Measurements from ENCODE around the gene AQP10.
"Not testable (repeated sequence)": the region's sequence is repeated elsewhere in the genome, so short reads cannot be mapped to it uniquely, and the experiment has no call there.

The AQP10 gene, protein sequence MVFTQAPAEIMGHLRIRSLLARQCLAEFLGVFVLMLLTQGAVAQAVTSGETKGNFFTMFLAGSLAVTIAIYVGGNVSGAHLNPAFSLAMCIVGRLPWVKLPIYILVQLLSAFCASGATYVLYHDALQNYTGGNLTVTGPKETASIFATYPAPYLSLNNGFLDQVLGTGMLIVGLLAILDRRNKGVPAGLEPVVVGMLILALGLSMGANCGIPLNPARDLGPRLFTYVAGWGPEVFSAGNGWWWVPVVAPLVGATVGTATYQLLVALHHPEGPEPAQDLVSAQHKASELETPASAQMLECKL

DNA sequence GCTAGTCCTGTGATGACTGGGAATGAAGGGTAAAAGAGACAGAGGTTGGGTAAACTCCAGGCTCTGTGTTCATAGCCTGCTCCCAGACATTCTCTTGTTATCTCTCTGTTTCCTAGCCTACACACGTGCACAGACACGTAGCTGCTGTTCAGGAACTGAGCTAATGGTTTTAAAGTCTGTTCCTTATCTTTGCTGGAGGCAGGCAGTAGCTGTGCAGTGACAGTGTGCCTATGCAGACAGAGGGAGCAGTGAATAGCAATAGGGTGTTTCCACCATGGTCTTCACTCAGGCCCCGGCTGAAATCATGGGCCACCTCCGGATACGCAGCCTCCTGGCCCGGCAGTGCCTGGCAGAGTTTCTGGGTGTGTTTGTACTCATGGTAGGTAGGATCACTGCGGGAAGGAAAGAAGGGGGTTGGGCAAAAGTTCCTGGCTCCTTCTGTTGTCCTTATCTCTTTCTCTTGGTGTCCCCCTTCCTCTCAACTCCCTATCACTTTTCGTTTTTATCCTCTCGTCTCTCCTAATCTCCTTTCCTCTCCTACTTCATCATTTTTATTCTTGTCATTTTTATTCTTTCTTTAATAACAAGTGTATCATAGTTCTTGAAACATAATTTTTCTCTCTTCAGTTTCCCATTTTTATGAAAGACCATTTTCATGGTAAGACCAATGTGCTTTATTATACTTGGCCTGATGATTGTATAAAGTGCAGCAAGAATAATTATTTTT is at the start of gene AQP10:
Gene AQP10, plus strand, starts transcription at position 212 of the 727 bp plus-strand sequence. Its CDS starts 63 bp downstream, at position 275.
- no peak for DNase-seq (ENCODE audit: low spot score)

DNA sequence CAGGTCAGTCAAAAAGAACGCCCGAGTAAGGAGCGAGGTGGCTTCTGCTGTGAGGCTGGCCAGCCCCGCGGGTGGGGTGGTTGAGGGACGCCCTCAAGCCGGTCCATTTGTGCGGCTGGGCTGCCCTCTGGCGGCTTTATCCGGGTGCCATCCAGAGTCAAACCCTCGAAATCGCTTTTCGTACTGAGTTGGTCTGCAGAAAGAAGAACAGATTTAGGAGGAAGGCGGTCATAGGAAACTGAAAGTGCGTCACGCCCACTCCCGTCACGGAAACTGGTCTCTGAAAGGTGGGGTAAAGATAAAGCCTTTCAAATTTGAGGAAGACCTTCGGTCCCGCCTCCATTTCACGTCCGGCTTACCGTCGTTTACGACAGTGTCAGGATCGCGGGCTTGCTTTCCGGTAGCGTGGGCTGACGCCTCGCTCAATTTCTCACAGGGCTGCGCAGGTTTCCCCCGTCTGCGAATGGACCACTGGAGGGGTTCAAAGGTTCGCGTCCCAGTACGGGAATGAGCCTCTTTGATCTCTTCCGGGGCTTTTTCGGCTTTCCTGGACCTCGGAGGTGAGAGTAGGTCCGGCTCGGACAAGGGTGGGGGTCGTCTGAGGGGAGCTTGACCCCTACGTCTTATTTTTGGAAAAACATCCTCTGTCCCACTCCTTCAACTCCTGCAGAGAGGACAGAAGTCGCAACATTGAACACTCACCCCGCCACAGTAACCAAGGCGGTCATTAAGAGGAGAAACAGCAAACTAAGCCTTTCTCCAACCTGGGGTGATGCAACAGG is 48.5 kb upstream of the AQP10 start, which contains the start of gene HAX1:
Gene HAX1, plus strand, starts transcription at position 413 of the 782 bp plus-strand sequence. Its CDS starts 95 bp downstream, at position 508.
- DNase-seq (ENCODE audit: low spot score) = peak; percentile 93

DNA sequence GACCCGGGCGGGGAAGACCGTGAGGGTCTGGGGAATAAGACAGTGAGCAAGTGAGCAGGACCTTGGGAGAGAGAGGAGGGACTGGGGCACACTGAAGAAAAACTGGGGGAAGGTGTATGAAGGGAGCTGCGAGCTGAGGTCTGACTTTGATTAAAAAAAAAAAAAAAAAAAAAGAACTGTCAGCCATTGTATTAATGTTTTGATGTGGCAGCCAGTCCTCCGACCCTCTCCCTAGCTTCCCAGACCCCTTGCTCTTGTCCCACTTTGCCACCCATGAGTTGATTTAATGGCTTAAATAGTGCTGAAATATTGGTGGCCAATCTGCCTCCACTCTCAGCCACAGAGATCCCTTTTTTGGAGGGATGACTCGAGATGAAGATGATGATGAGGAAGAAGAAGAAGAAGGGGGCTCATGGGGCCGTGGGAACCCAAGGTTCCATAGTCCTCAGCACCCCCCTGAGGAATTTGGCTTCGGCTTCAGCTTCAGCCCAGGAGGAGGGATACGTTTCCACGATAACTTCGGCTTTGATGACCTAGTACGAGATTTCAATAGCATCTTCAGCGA is 47.8 kb upstream of the AQP10 start:
- no peak for DNase-seq (ENCODE audit: low spot score)

DNA sequence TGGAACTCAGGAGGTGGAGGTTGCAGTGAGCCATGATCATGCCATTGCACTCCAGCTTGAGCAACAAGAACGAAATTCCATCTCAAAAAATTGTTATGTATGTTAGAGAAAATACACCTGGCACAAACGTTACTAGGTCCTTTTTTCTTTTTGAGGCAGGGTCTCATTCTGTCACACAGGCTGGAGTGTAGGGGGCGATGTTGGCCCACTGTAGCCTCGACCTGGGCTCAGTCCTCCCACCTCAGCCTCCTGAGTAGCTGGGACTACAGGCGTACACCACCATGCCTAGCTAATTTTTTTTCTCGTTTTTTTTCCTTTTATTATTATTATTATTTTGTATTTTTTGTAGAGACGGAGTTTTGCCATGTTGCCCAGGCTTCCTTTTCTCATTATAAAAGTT is 44.1 kb upstream of the AQP10 start:
- no peak for DNase-seq (ENCODE audit: low spot score)

DNA sequence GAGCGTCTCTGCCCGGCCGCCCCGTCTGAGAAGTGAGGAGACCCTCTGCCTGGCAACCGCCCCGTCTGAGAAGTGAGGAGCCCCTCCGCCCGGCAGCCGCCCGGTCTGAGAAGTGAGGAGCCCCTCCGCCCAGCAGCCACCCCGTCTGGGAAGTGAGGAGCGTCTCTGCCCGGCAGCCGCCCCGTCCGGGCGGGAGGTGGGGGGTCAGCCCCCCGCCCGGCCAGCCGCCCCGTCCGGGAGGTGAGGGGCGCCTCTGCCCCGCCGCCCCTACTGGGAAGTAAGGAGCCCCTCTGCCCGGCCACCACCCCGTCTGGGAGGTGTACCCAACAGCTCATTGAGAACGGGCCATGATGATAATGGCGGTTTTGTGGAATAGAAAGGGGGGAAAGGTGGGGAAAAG is 33.3 kb upstream of the AQP10 start:
- not testable (repeated sequence) for DNase-seq (ENCODE audit: low spot score)

DNA sequence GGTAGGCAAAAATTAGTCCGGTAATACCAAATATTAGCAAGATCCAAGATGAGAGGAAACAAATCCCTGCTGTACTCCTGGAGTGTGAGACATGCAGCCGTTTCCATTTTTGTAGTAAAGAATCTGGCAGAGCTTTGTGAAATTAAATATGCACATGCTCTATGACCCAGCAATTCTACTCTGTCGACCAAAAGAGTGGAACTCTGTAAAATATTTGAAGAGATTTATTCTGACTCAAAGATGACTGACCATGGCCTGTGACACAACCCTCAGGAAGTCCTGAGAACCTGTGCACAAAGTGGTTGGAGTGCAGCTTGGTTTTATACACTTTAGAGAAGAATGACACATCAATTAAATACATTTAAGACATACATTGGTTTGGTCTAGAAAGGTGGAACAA is 32.2 kb upstream of the AQP10 start:
- DNase-seq (ENCODE audit: low spot score) = no peak

DNA sequence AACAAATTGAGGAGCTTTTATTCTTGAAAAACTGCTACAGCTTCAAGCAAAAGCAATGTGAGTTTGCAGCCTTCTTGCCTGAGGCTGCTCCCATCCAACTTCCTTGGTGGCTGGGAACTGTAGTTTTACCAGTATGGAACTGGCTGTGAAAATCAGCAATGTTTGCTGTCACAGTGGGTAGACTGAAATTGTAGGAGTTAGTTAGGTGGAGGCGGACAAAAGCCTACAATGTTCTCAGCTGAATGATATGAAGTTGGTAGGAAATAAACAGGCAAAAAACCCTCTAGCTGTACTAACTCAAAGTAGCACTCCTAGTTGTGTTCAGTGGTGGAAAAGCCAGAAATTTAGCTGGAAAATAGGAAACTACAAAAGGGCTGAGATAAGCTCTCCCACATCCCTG is 30.0 kb upstream of the AQP10 start:
- DNase-seq (ENCODE audit: low spot score) = no peak

DNA sequence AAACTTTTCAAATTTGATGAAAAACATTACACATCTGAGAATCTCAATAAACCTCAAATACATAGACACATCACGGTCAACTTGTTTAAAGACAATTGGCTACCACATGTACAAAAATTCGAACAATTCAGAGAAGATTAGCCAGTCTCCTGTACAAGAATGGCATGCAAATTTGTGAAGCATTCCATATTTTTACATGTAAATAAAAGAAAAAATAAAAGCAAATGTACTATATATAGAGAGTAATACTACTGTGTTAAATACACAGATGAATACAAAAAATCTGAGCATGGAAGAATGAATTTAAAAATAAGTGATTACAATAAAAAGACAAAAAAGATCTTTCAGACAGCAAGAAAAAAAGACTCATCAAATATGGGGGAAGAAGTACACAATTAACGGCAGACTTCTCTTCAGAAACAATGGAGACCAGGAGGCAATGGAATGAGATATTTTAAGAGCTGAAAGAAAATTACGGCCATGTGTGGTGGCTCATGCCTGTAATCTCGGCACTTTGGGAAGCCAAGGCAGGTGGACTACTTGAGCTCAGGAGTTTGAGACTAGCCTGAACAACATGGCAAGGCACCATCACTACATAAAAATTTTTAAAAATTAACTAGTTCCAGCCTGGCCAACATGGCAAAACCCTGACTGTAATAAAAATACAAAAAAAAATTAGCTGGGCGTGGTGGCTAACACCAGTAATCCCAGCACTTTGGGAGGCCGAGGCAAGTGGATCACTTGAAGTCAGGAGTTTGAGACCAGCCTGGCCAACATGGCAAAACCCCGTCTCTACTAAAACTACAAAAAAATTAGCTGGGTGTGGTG is 25.3 kb upstream of the AQP10 start:
- DNase-seq (ENCODE audit: low spot score) = no peak

DNA sequence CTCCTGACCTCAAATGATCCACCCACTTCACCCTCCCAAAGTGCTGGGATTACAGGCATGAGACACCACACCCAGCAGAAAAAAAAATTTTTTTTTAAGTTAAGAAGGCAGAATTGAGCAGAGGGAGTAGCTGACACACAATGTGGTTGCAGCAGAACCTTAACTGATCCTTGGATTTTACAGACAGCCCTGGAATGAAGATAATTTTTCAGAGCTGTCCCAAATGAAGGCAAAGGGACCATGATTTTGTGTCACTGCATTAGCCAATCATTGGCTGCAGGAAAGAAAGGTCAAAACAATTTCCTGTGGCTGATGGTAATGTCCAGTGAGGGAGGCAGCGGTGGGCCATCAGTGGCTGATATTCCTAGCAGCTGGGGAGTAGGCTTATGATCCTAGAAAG is 19.3 kb upstream of the AQP10 start:
- no peak for DNase-seq (ENCODE audit: low spot score)

DNA sequence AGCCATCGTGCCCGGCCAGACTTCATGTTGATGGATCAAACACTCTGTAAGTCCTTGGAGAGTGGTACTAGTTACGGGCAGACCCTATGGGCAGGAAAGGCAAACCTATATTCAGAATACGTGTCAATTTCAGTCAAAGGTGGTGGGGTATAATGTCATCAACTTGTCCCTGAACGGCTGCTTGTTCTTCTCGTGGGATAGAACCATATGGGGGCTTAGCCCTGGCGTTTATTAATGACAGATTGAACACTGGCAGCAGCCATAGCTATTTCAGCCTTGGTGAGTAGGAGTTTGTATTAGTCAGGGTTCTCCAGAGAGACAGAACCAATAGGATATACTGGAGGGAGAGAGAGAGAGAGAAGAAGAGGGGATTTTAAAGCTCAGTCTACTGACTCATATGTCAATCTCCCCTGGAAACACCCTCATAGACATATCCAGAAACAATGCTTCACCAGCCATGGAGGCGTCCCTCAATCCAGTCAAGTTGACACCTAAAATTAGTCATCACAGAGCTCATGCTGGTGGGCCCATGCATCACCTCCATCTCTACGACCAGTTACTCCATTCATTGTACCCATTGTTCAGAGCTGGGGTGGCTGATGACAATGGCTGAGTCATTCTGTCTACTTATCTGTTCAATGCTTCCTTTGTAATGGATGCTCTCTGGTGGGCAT is 16.1 kb upstream of the AQP10 start:
- DNase-seq (ENCODE audit: low spot score) = no peak

DNA sequence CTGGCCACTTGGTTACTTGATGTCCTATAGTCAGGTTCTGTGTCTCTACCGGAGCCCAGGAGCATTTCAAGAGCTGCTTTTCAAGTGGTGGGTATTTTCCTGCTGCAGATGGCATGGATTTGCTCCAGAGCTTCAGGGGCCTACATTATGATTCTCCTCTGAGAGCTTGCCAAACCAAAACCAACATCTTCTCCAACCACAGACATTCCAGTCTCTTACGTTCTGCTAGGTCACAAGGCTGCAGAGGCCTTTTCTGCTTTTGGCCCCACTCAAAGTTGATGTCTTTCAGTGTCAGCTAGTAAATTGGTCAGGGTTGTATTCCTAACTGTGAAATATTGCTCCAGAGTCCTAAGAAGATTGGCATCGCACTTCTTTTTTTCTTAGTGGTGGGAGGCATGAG is 14.7 kb upstream of the AQP10 start:
- no peak for DNase-seq (ENCODE audit: low spot score)

DNA sequence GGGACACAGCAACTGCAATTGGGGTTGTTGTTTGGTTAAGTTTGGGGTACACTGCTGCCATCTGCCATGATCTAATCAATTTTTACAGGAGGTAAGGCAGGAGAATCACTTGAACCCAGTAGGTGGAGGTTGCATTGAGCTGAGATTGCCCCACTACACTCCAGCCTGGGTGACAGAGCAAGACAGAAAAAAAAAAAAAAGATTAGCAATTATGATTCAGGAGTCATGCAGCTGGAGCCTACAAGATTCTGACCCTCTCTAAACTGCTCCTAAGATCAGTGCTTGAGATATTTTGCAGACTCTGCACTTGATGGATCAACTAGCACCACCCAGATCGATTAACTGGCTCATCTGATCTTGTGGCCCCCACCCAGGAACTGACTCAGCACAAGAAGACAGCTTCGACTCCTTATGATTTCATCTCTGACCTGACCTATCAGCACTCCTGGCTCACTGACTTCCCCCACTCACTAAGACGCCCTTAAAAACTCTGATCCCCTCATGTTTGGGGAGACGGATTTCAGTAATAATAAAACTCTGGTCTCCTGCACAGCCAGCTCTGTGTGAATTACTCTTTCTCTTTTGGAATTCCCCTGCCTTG is 13.1 kb upstream of the AQP10 start:
- not testable (repeated sequence) for DNase-seq (ENCODE audit: low spot score)

DNA sequence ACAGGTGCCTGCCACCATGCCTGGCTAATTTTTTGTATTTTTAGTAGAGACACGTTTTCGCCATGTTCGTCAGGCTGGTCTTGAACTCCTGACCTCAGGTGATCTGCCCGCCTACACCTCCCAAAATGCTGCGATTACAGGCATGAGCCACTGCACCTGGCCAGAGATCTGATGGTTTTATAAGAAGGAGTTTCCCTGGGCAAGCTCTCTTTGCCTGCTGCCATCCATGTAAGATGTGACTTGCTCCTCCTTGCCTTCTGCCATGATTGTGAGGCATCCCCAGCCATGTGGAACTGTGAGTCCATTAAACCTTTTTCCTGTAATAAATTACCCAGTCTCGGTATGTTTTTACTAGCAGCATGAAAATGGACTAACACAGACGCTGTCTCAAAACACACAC is 11.8 kb upstream of the AQP10 start:
- DNase-seq (ENCODE audit: low spot score) = not testable (repeated sequence)

DNA sequence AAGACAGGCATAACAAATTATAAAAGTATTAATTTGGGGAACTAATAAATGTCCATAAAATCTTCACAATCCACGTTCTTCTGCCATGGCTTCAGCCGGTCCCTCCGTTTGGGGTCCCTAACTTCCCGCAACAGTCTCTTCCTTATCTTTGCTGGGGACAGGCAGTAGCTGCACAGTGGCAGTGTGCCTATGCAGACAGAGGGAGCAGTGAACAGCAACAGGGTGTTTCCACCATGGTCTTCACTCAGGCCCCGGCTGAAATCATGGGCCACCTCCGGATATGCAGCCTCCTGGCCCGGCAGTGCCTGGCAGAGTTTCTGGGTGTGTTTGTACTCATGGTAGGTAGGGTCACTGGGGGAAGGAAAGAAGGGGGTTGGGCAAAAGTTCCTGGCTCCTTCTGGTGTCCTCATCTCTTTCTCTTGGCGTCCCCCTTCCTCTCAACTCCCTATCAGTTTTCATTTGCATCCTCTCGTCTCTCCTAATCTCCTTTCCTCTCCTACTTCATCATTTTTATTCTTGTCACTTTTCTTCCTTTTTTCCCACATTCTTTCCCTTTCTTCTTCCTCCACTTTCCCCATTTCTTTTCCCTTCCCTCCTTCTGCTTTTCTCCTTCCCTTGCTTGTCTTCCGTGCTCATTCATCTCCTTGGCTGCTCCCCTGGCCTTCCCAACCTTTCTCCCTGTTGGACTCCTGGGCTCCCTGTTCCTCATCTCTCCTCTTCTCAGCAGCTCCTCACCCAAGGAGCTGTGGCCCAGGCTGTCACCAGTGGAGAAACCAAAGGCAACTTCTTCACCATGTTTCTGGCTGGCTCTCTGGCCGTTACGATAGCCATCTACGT is 8.4 kb upstream of the AQP10 start:
- not testable (repeated sequence) for DNase-seq (ENCODE audit: low spot score)

DNA sequence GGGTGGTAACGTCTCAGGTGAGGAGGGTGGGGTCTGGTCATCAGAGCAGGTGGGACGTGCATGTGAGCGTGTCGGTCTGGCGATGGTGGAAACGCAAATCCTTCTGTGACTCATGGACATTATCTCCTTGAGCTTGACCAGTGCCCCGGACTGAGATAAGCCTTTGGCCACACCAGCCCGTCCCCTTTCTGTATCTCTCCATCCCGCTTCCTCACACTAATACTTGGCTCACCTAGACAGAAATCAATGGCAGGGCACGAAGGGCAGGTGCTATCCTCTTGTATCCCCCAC is 7.9 kb upstream of the AQP10 start:
- DNase-seq (ENCODE audit: low spot score) = no peak

DNA sequence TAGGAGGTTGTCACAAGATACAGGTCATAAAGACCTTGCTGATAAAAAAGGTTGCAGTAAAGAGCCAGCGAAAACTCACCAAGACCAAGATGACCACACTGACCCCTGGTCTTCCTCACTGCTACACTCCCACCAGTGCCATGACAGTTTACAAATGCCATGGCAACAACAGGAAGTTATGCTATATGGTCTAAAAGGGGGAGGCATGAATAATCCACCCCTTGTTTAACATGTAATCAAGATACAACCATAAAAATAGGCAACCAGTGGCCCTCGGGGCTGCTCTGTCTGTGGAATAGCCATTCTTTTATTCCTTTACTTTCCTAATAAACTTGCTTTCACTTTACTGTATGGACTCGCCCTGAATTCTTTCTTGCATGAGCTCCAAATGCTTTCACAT is 6.7 kb upstream of the AQP10 start:
- DNase-seq (ENCODE audit: low spot score) = not testable (repeated sequence)

DNA sequence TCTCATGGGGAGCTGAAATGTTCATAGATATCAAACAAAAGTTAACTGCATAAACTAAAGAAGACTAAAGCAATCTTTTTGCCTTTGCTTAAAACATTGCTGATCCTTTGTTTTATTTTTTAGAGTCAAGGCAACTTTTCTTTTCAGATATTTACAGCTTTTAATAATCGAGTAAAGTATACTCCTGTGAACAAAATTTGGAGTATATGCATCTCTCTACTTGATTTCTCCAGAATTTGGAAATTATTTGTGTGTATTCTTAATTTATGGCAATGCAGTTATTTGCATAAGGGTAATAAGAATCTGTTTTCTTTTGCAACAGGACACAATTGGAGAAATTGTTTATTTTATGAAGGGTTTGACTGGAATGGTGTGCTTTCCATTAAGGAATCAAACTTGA is 4.2 kb upstream of the AQP10 start:
- no peak for DNase-seq (ENCODE audit: low spot score)

DNA sequence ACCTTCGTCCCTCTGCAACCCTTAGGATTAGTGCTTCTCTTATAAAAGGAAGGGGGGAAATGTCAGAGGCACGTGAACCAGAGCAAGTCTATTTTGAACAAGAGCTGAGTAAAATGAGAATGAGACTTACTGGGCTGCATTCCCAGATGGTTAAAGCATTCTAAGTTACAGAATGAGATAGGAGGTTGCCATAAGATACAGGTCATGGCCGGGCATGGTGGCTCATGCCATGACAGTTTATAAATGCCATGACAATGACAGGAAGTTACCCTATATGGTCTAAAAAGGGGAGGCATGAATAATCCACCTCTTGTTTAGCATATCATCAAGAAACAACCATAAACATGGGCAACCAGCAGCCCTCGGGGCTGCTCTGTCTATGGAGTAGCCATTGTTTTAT is 2.5 kb upstream of the AQP10 start:
- no peak for DNase-seq (ENCODE audit: low spot score)

DNA sequence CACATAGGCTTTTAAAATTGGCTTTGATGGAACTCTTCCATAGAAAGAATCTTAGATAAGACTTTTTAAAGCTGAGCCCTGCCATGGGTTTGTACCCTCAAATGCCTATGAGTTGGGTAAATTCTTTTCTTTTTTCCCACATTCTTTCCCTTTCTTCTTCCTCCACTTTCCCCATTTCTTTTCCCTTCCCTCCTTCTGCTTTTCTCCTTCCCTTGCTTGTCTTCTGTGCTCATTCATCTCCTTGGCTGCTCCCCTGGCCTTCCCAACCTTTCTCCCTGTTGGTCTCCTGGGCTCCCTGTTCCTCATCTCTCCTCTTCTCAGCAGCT is 679 bp downstream of the AQP10 start:
- DNase-seq (ENCODE audit: low spot score) = not testable (repeated sequence)

DNA sequence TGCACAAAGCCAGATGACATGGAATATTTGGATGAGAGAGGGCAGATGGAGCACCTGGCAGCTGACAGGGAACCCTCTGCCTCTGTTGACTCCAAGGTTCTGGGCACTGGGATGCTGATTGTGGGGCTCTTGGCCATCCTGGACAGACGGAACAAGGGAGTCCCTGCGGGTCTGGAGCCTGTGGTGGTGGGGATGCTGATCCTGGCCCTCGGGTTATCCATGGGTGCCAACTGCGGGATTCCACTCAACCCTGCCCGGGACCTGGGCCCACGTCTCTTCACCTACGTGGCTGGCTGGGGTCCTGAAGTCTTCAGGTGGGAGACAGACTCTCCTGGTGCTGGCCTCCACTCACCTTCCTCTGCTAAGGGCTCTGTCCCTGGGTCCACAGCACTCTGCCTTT is 2.6 kb downstream of the AQP10 start:
- no peak for DNase-seq (ENCODE audit: low spot score)
